Measurements from ENCODE around the gene SLC25A29. TPM values are rescaled to one million over a fixed set of nuclear protein-coding genes. Genes with fewer than 3 reads are reported as not detected.
A peak's percentile ranks its signal among the peaks of the same experiment; 100 is the strongest.

Gene SLC25A29
- polyA plus RNA-seq, 1 donor from 2014 or later: 3.4 TPM

DNA sequence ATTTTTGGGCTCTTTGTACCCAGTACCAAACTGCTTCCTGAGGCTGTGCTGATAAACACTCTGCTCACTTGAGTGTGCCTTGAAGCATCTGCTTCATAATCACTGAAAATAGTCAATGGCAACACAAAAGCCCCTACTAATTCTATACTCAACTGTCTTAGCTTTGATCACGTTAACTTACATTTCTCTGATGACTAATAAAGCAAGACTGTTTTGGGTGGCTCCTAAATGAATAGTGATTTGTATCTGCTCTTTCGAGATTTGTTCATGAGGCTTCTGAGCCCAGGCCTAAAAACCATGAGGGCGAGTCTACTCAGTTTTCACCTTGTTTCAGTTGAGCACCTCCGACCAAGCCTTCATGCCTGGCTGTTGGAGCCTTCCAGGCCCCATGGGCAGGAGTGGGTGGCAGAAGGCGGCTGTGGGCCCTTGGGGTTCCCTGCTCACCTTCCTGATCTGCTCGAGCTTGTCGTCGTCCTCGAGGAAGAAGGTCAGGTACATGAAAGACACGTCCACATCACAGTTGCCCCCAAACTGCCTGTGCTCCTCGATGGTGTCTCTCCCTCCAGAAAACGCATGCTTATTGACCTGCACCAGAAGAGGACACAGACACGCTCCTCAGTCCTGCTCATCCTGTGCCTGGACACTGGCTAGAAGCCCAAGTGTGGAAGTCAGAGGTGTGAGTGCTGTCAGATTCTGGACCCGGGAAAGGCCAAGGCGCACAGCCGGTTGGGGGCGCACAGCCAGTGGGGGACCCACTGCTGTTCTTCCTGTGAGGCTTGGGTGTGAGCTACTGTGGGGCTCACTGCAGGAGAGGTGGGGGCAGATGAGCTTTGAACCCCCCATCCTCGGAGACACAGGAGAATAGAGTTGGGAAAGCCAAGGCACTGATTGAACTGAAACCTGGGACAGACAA lies 30.6 kb upstream of the SLC25A29 start:
- Mint-ChIP-seq H3K27ac (peak overlapping the region in 1 of 3 donors; percentile 59), H3K36me3 (peaks cover 3% of the 10 kb centered on the region), H3K27me3 (no peaks in the 10 kb centered on the region), H3K4me3 (no peak overlapping the region), H3K9me3 (no peaks in the 10 kb centered on the region), H3K4me1 (peaks cover 13 to 16% (median 13%) of the 10 kb centered on the region in 3 donors)

DNA sequence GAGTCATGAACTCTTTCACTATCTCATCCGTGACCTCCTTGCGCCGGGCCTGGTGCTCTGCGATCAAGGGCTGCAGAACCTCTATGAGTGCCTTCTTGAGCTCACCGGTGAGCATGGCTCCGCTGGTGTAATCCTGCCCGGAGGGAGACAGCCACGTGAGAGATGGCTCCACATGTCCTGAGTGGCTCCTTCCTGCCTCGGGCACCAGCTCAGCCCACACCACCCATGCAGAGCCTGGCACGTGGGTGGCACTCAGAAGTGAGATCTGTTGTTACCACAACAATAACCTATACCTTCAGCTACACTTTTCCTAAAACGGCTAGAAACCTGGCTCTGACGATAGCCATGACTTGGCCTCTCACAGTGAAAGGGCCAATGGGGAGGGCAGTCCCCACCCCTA lies 28.7 kb upstream of the SLC25A29 start:
- Mint-ChIP-seq H3K27me3 (no peaks in the 10 kb centered on the region), H3K9me3 (no peaks in the 10 kb centered on the region), H3K27ac (no peak overlapping the region), H3K4me1 (peaks cover under 1 to 5% (median 4%) of the 10 kb centered on the region in 3 donors), H3K4me3 (no peak overlapping the region), H3K36me3 (peaks cover 3% of the 10 kb centered on the region)

DNA sequence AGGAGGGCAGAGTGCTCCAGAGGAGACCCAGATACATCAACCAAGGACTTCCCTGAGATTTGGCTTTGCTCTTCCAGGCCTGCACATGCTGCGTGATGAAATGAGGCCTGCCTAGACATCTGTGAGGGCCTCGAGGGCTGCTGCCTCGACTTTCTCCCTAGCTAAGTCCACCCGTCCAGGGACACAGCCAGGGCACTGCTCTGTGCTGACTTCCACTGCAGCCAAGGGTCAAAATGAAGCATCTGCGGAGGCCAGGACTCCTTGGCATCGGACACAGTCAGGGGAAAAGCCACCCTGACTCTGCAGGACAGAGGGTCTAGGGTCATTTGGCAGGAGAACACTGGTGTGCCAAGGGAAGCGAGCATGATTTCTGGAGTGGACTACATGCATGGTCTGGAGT lies 27.6 kb upstream of the SLC25A29 start:
- Mint-ChIP-seq H3K36me3 (peaks cover 3% of the 10 kb centered on the region), H3K9me3 (no peaks in the 10 kb centered on the region), H3K27me3 (no peaks in the 10 kb centered on the region), H3K4me3 (no peak overlapping the region), H3K4me1 (peaks cover 0 to 4% (median 0%) of the 10 kb centered on the region in 3 donors), H3K27ac (peak overlapping the region in 1 of 3 donors; percentile 13)

DNA sequence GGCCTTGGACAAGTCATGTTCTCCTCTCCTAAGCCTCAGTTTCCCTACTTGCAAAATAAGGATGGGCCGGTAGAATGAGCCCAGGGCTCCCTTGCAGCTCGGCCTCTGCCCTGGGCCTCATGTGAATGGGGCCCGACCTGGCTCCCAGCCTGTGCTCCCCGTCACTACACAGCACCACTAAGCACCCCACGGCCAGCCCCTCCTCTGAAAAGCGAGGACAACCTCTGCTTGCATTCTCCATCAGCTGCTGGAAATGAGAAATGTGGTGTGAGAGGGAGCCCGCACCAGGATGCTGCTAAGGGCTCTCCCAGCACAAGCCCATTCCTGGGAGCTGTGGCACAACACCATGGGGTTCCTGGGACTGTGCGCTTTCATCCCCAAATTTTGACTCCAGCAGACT lies 27.1 kb upstream of the SLC25A29 start:
- no peaks in the 10 kb centered on the region for H3K27me3 Mint-ChIP-seq
- H3K9me3 Mint-ChIP-seq: no peaks in the 10 kb centered on the region
- no peak overlapping the region for H3K27ac Mint-ChIP-seq
- peaks cover 3% of the 10 kb centered on the region for H3K36me3 Mint-ChIP-seq
- no peak overlapping the region for H3K4me3 Mint-ChIP-seq
- peaks cover 0 to 4% (median 0%) of the 10 kb centered on the region in 3 donors for H3K4me1 Mint-ChIP-seq

DNA sequence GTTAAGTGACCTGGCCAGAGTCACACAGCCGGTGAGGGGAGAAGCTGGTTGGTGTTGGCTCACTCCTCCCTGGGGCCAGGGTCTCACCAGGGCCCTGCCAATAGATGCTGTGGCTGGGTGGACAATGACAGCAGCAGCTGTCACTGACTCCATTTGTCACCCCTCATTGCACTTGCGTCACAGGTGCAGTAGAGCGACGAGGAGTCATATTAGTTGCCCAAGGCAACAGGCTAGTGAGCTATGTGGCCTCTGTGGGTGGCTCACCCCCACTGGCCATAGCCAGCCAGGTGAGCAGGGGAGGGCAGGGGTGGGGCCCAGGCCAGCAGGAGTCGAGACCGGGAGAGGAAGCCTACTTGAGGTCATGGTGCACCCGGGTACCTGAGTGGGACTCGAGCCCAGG lies 26.6 kb upstream of the SLC25A29 start:
- no peaks in the 10 kb centered on the region for H3K9me3 Mint-ChIP-seq
- peaks cover 3% of the 10 kb centered on the region for H3K36me3 Mint-ChIP-seq
- no peak overlapping the region for H3K4me3 Mint-ChIP-seq
- H3K4me1 Mint-ChIP-seq: peaks cover 0 to 4% (median 0%) of the 10 kb centered on the region in 3 donors
- H3K27ac Mint-ChIP-seq: peak overlapping the region in 1 of 3 donors; percentile 54
- H3K27me3 Mint-ChIP-seq: no peaks in the 10 kb centered on the region

DNA sequence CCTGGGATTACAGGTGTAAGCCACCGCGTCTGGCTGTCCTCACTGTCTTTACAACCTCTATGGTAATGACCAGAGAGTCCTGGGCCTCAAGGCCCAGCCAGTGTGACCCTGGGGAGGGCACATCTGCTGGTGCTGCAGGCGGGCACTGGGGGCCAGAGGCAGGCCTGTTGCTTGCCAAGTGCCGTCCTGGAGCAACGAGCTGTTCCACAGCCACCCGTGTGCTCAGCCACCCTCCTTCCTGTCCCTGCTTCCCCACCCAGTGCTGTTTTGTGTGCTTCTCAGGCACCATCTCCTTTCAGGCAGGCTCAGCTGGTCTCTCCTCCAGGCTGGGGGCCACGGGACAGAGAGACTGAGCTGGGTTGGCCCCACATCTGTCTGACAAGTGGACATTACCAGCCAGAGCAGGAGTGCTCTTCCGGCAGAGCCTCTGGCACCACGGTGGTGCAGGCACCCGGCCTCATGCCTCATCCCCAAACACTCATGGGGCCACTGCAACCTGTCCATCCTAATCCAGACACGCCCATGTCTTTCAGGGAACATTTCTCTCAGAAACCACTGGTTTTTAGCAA lies 25.9 kb upstream of the SLC25A29 start:
- H3K36me3 Mint-ChIP-seq: peaks cover 3% of the 10 kb centered on the region
- no peak overlapping the region for H3K4me3 Mint-ChIP-seq
- H3K27ac Mint-ChIP-seq: peak overlapping the region in 2 of 3 donors; percentile 54 to 85
- H3K4me1 Mint-ChIP-seq: peaks cover 0 to 4% (median 0%) of the 10 kb centered on the region in 3 donors
- no peaks in the 10 kb centered on the region for H3K9me3 Mint-ChIP-seq
- no peaks in the 10 kb centered on the region for H3K27me3 Mint-ChIP-seq

DNA sequence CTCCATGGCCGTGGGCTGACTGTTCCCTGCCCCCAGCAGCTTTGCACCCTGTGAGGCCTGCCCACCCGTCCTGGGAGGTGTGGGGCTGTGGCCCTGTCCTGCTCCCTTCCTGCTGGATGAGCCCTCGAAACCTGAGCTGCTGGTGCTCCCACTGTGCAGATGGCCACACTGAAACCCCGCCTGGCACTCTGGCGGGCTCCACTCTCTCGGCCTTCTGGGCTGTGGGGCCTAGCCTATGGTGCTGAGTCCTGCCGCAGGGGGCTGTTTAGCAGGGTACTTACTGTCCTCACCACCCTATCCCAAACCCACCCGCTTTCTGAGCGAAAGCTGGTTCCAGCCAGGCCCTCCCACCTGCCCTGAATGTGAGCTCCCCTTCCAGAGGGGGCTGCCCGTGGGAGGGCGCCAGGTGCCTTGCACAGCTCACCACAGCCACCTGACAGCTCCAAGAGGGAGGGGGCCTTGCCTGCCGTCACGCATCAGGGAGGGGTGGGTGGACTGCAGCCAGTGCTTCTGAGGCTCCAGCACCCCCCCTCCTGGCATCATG lies 24.2 kb upstream of the SLC25A29 start:
- Mint-ChIP-seq H3K4me3 (no peak overlapping the region), H3K27me3 (no peaks in the 10 kb centered on the region), H3K36me3 (peaks cover 2% of the 10 kb centered on the region), H3K4me1 (peaks cover 0 to 2% (median 0%) of the 10 kb centered on the region in 3 donors), H3K9me3 (no peaks in the 10 kb centered on the region), H3K27ac (no peak overlapping the region)

DNA sequence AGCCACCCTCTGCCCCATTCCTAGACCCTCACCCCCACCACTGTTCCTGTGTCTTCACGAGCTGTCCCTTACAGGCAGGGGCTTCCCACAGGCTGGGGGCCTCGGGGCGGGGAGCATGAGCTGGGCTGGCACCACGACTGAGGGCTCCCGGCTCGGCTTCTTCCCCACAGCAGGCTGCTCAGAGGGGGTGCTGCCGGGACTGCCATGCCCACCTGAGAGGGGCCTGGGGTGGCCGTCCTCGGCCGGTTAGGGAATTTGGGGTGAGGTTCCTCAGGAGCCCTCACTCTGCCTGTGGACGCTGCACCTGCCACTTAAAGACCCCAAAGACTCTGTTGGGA lies 23.7 kb upstream of the SLC25A29 start:
- Mint-ChIP-seq H3K27ac (no peak overlapping the region), H3K27me3 (no peaks in the 10 kb centered on the region), H3K36me3 (peaks cover 2% of the 10 kb centered on the region), H3K4me1 (peaks cover 0 to 2% (median 0%) of the 10 kb centered on the region in 3 donors), H3K4me3 (no peak overlapping the region), H3K9me3 (no peaks in the 10 kb centered on the region)

DNA sequence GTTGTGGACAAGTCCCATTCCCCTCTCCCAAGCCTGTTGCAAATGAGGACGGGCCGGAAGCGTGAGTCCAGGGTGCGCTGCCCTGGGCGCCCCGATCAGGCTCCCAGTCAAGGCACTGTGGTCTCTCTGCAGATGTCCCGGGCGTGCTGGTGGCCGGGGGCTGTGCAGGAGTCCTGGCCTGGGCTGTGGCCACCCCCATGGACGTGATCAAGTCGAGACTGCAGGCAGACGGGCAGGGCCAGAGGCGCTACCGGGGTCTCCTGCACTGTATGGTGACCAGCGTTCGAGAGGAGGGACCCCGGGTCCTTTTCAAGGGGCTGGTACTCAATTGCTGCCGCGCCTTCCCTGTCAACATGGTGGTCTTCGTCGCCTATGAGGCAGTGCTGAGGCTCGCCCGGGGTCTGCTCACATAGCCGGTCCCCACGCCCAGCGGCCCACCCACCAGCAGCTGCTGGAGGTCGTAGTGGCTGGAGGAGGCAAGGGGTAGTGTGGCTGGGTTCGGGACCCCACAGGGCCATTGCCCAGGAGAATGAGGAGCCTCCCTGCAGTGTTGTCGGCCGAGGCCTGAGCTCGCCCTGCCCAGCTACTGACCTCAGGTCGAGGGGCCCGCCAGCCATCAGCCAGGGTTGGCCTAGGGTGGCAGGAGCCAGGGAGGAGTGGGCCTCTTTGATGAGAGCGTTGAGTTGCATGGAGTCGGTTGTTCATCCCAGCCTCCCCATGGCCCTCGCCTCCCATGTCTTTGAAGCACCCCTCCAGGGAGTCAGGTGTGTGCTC lies 23.2 kb upstream of the SLC25A29 start:
- Mint-ChIP-seq H3K36me3 (peaks cover 1% of the 10 kb centered on the region), H3K4me1 (peaks cover 0 to 2% (median 0%) of the 10 kb centered on the region in 3 donors), H3K27ac (no peak overlapping the region), H3K4me3 (no peak overlapping the region), H3K27me3 (no peaks in the 10 kb centered on the region), H3K9me3 (no peaks in the 10 kb centered on the region)

DNA sequence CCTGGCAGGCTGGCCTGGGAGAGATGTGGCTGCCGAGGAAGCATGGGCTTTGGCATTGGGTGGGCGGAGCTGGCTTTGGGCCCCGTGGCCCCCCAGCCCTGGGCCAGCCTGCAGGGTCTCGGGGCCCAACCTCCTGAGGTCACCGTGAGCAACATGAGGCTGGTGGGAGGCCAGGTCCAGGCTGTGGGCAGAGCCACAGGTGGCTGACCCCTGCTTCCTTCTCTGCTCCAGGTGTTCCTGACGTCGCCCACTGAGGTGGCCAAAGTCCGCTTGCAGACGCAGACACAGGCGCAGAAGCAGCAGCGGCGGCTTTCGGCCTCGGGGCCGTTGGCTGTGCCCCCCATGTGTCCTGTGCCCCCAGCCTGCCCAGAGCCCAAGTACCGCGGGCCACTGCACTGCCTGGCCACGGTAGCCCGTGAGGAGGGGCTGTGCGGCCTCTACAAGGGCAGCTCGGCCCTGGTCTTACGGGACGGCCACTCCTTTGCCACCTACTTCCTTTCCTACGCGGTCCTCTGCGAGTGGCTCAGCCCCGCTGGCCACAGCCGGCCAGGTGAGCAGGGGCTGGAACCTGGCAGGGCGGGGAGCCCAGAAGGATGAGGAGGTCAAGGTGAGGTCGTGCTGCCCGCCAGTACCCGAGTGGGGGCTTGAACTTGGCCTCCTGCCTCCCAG lies 22.4 kb upstream of the SLC25A29 start:
- H3K27ac Mint-ChIP-seq: no peak overlapping the region
- no peaks in the 10 kb centered on the region for H3K36me3 Mint-ChIP-seq
- no peaks in the 10 kb centered on the region for H3K27me3 Mint-ChIP-seq
- H3K9me3 Mint-ChIP-seq: no peaks in the 10 kb centered on the region
- H3K4me3 Mint-ChIP-seq: no peak overlapping the region
- H3K4me1 Mint-ChIP-seq: peaks cover 0 to 2% (median 0%) of the 10 kb centered on the region in 3 donors

DNA sequence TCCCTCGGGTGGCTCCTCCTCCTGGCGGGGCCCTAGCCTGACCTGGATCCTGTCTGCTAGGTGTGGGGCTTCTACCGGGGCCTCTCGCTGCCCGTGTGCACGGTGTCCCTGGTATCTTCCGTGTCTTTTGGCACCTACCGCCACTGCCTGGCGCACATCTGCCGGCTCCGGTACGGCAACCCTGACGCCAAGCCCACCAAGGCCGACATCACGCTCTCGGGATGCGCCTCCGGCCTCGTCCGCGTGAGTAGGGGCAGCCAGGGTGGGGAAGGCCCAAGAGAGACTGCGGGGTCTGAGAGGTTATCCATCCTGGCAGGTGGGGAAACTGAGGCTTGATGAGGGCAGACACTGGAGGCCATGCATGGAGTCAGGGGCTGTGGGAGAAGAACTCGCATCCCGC lies 20.9 kb upstream of the SLC25A29 start:
- H3K9me3 Mint-ChIP-seq: no peaks in the 10 kb centered on the region
- H3K27ac Mint-ChIP-seq: no peak overlapping the region
- H3K27me3 Mint-ChIP-seq: no peaks in the 10 kb centered on the region
- H3K4me3 Mint-ChIP-seq: no peak overlapping the region
- peaks cover 0 to 2% (median 0%) of the 10 kb centered on the region in 3 donors for H3K4me1 Mint-ChIP-seq
- H3K36me3 Mint-ChIP-seq: no peaks in the 10 kb centered on the region

DNA sequence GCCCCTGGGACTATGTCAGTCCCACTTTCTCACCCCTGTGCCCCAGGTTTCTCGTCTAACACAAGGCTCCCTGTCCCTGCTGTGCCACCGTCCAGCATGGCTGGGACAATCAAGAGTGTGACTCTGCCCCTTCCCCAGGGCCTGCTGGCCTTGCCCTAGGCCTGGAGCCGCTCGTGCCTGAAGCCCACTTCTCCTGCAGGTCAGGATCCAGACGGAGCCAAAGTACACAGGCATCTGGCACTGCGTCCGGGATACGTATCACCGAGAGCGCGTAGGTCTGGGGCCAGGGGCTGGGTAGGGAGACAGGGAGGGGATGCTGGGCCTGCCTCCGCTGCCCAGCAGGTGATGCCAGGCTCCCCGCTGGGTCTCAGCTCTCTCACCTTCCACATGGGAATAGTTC lies 19.7 kb upstream of the SLC25A29 start:
- Mint-ChIP-seq H3K27ac (peak overlapping the region in 1 of 3 donors; percentile 20), H3K4me1 (no peaks in the 10 kb centered on the region), H3K27me3 (no peaks in the 10 kb centered on the region), H3K36me3 (no peaks in the 10 kb centered on the region), H3K4me3 (no peak overlapping the region), H3K9me3 (no peaks in the 10 kb centered on the region)

DNA sequence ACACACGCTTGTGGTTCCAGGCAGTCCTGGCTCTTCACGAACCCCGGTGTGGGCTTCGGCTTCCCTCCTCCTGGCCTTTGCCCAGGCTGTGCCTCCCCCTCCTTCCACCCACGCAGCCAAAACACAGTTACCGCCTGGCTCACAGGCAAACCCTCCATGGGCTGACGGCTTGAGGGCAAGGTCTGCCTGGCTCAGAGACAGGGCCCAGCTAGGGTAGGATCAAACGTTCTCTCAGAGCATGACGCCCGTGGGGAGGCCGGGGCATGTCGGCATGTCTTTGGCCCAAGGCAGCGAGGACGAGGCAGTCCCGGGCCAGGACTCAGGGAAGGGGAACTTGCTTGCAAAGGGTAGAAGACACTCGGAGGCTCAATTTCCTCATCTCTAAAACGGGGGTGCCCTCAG lies 19.0 kb upstream of the SLC25A29 start:
- Mint-ChIP-seq H3K4me1 (no peaks in the 10 kb centered on the region), H3K4me3 (no peak overlapping the region), H3K9me3 (no peaks in the 10 kb centered on the region), H3K27ac (no peak overlapping the region), H3K27me3 (no peaks in the 10 kb centered on the region), H3K36me3 (no peaks in the 10 kb centered on the region)

DNA sequence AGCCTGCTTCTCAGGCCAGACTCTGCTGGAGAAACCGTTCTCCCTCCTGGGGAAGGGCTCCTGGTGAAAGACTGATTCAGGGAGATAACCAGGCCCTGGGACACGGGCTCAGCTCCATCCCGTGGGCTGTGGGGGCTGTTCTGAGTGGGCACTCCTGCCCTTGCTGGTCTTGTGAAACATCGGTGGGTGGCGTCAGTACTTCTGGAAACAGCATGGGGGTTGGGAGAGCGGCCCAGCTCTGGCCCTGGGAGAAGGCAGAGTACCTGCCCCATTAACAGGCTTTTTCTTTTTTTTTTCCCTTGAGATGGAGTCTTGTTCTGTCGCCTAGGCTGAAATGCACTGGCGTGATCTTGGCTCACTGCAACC lies 17.7 kb upstream of the SLC25A29 start:
- H3K4me1 Mint-ChIP-seq: peaks cover 0 to 4% (median 2%) of the 10 kb centered on the region in 3 donors
- no peaks in the 10 kb centered on the region for H3K9me3 Mint-ChIP-seq
- no peaks in the 10 kb centered on the region for H3K36me3 Mint-ChIP-seq
- H3K4me3 Mint-ChIP-seq: no peak overlapping the region
- no peak overlapping the region for H3K27ac Mint-ChIP-seq
- H3K27me3 Mint-ChIP-seq: no peaks in the 10 kb centered on the region

Measured in IgD-negative memory B cell (primary cell).